Activated T-helper 1 cell treated with Interleukin-2 at 50 U/mL for 16 hours (primary cell): ENCODE data around the gene SENP8.
A peak's percentile ranks its signal among the peaks of the same experiment; 100 is the strongest.

ENCODE experiments used
- DNase-seq: peaks from one replicate; pipeline ENCODE4 v3.0.0-alpha.2; 2020; ENCODE audit warnings: low read depth

SENP8 gene

GRCh38 chr15:72113347-72114031, 4.7 kb upstream of the SENP8 start:
- no peak for DNase-seq

- no peak for DNase-seq
These were observed 1.3 kb upstream of the SENP8 start for GRCh38 chr15:72116731-72117485.

- peak; percentile 40 for DNase-seq
These were observed 652 bp upstream of the SENP8 start for GRCh38 chr15:72117486-72118016.

GRCh38 chr15:72124218-72124617, 6.0 kb downstream of the SENP8 start:
- no peak for DNase-seq

- DNase-seq, result no peak
These were observed 9.6 kb downstream of the SENP8 start for GRCh38 chr15:72127724-72128322.

GRCh38 chr15:72128359-72128758, 10.2 kb downstream of the SENP8 start:
- DNase-seq, result no peak

GRCh38 chr15:72130272-72130671, 12.1 kb downstream of the SENP8 start:
- no peak for DNase-seq

- DNase-seq, result no peak
These were observed 13.7 kb downstream of the SENP8 start for GRCh38 chr15:72131922-72132321.

GRCh38 chr15:72133211-72133610, 15.0 kb downstream of the SENP8 start:
- DNase-seq, result no peak

GRCh38 chr15:72135719-72136118, 17.5 kb downstream of the SENP8 start:
- no peak for DNase-seq

- DNase-seq, result no peak
These were observed 18.2 kb downstream of the SENP8 start for GRCh38 chr15:72136170-72137051.

GRCh38 chr15:72139667-72140066, 21.5 kb downstream of the SENP8 start:
- DNase-seq, result no peak

- DNase-seq, result no peak
These were observed 21.9 kb downstream of the SENP8 start for GRCh38 chr15:72140088-72140487.

- no peak for DNase-seq
These were observed 23.2 kb downstream of the SENP8 start for GRCh38 chr15:72141171-72142084.

GRCh38 chr15:72146221-72146620, 28.0 kb downstream of the SENP8 start:
- no peak for DNase-seq

GRCh38 chr15:72146934-72147333, 28.7 kb downstream of the SENP8 start:
- no peak for DNase-seq

- DNase-seq, result no peak
These were observed 29.2 kb downstream of the SENP8 start for GRCh38 chr15:72147418-72147817.

- no peak for DNase-seq
These were observed 35.2 kb downstream of the SENP8 start for GRCh38 chr15:72153269-72154000.

GRCh38 chr15:72154316-72154715, 36.1 kb downstream of the SENP8 start:
- no peak for DNase-seq

GRCh38 chr15:72155003-72155621, 36.9 kb downstream of the SENP8 start:
- no peak for DNase-seq
